Lower leg skin (tissue), 4 donors: ENCODE measurements around the gene S100A4. TPM values are rescaled to one million over a fixed set of nuclear protein-coding genes. Genes with fewer than 3 reads are reported as not detected.

Experiments
- DNase-seq, 2 donors: peaks; one replicate each; pipeline ENCODE4 v3.0.0-alpha.2; 2019; ENCODE audit warnings: low spot score in 2 of 2
- H3K4me3 ChIP-seq: fragments of 200-600 bp; sonication (generic); 2 replicates; pipeline ENCODE4 v1.5.1; 2017; ENCODE audit warnings: mild to moderate bottlenecking, low read depth; ENCODE audit not compliant: poor library complexity, severe bottlenecking
- CTCF ChIP-seq, 3 donors: fragments of 450-650 bp; IDR thresholded peaks; one replicate each; pipeline ENCODE4 v1.5.1; 2016; ENCODE audit warnings: antibody characterized with exemption in 3 of 3, mild to moderate bottlenecking in 3 of 3, moderate library complexity in 2 of 3
- POLR2A ChIP-seq, 2 donors: fragments of 450-650 bp; IDR thresholded peaks; one replicate each; pipeline ENCODE4 v1.6.1; 2016 to 2017; ENCODE audit warnings: antibody characterized with exemption in 2 of 2, mild to moderate bottlenecking in 1 of 2, moderate library complexity in 1 of 2
- WGBS, 2 donors: methylation state at CpG; one replicate each; pipeline ENCODE4 v1.1.5; 2018; 5-methylcytosine and 5-hydroxymethylcytosine counted together
- intact Hi-C: fragments of 100-400 bp; cut with DNase I; formaldehyde crosslinking; loops from one replicate; pipeline ENCODE4 v1.15.0; 2023; ENCODE audit warnings: low total_unique reads
- total RNA-seq, 4 donors: library from RNA; depleted of rRNA; stranded (reverse); fragments of >200 nt; gene quantifications; one replicate each; pipeline ENCODE4 v1.1.0, GENCODE V29; 2016

S100A4 gene
- total RNA-seq, 4 donors from 2014 or later, result 94.4 to 215 (median 146) TPM

DNA sequence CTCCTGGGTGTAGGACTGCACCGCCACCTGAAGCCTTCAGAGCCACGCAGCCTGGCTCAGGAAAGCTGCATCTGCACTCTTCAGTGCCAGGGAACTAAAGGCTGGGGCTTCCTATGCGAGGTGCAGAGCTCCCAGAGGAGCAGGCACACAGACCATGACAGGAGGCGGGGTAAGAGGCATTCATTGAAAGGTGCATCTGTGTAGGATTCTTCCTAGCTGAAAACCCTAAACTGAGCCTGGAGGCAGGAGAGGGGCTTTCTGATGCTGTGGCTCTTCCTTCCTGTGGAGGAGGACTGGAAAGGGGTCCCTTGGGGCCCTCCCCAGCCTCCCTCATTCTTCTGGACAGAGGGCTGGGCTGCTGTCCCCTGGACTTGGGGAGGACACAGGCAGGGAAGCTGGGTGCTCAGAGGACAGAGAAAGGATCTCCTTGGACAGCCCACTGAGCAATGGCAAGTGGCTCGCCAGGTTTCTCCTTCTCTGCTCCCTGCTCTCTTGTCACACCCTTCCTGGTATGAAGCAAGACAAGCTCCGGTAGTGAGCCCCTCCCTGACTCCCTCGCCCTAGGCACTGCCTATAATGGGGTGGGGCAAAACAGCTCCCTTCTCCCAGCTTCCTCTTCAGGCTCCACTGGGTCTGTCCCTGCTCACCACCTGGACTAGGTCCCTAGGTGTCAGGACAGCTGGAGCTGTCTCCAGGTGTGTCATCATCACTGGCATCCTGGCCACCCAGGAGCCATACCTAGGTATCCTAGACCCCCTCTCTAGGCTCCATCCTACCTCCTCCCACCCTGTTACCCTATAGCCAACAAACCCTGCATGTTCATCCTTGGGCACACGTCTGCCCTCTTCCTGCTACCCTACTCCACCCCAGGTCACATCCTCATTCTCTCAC lies 29.9 kb downstream of the S100A4 start:
- TF ChIP-seq CTCF (IDR thresholded peaks at IDR 0.05) (no peak), POLR2A (IDR thresholded peaks at IDR 0.05) (no peak)
- peak; percentile 80 to 93 for DNase-seq
- H3K4me3 ChIP-seq, result no peak overlapping the region
- 27 to 34% methylated on average over 7 to 8 of the region's 8 CpGs for WGBS, 2 donors
- intact Hi-C loops, result loop anchor here (10.0 kb wide), 2 partner anchors 249 to 469 kb away; partner anchors contain the start of gene RAB13

- DNase-seq, result no peak
- intact Hi-C loops, result loop anchor here (5.0 to 10.0 kb wide), 3 partner anchors 54 to 471 kb away; partner anchors contain the start of genes RAB13 and S100A2
Observed at GRCh38 chr1:153513666-153514065, 31.9 kb downstream of the S100A4 start.

GRCh38 chr1:153513023-153513422 lies 32.6 kb downstream of the S100A4 start:
- 47 to 58% methylated on average over 3 of the region's 3 CpGs for WGBS, 2 donors
- TF ChIP-seq CTCF (IDR thresholded peaks at IDR 0.05), result no peak
- no peak for TF ChIP-seq POLR2A (IDR thresholded peaks at IDR 0.05)

More at GRCh38 chr1:153513666-153514065, 31.9 kb downstream of the S100A4 start:
- H3K4me3 ChIP-seq, result no peak overlapping the region
- 93 to 94% methylated on average over 7 of the region's 7 CpGs for WGBS, 2 donors
- no peak for TF ChIP-seq POLR2A (IDR thresholded peaks at IDR 0.05)
- TF ChIP-seq CTCF (IDR thresholded peaks at IDR 0.05), result no peak

DNA sequence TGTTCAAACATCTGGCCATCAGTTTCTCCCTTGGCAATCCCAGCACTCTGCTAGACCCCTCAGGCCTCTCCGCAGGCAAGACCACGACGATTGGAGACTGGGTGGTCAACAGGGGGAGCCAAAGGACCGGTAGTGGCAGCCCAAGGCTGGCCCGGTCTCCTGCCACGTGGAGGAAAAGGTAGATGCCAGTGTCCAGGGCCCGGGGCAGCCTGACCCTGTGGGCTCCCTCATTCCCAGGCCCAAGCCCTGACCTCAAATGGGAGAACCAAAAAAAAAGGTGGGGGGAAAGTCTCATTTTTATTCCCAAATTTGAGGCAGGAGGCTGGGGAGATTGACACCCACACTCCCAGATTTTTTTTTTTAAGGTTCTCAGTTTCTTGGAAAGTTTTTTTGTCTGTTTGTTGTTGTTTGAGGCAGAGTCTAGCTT lies 34.6 kb downstream of the S100A4 start:
- WGBS, 2 donors, result 0 to 1% methylated on average over 7 of the region's 7 CpGs
- intact Hi-C loops, result loop anchor here (5.0 to 10.0 kb wide), 3 partner anchors 56 to 474 kb away; partner anchors contain the start of genes RAB13 and S100A2
- TF ChIP-seq POLR2A (IDR thresholded peaks at IDR 0.05) (no peak), CTCF (IDR thresholded peaks at IDR 0.05) (peak in 1 of 3 donors; percentile 85)
- DNase-seq, result peak in 1 of 2 donors; percentile 95
- H3K4me3 ChIP-seq, result no peak overlapping the region

More at GRCh38 chr1:153513023-153513422, 32.6 kb downstream of the S100A4 start:
- H3K4me3 ChIP-seq, result no peak overlapping the region
- no peak for DNase-seq
- intact Hi-C loops, result loop anchor here (5.0 to 10.0 kb wide), 3 partner anchors 54 to 472 kb away; partner anchors contain the start of genes RAB13 and S100A2

DNA sequence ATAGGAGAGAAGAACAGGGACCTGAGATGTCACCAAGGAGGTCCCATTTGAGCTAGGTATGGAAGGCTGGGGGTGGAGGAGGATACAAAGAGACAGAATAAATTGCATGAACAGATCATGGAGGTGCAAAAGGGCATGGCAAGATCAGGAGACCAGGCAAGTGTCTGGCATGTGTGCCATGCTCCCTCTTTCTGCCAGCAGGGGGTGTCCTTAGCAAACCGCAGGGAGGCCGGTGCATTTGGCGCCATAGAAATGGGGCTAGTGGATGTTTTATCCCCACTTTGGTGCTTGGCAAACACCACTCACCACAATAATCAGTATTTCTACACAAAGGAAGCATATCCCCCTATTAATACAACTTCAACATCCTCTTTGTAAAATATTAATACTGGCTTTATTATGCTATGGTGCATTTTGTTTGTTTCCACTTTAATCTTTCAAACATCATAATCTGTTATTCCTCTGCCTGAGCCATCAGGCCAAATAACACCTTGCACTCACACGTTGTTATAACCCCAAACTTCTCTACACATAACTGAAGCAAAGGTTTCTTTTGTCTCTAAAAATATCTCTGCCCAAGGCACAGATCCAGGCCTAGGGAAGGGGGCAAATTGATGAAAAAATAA lies 35.8 kb downstream of the S100A4 start:
- 69 to 75% methylated on average over 4 of the region's 4 CpGs for WGBS, 2 donors
- DNase-seq, result no peak
- intact Hi-C loops, result loop anchor here (5.0 to 10.0 kb wide), 3 partner anchors 57 to 475 kb away; partner anchors contain the start of genes RAB13 and S100A2
- TF ChIP-seq POLR2A (IDR thresholded peaks at IDR 0.05) (no peak), CTCF (IDR thresholded peaks at IDR 0.05) (no peak)
- H3K4me3 ChIP-seq, result no peak overlapping the region
